ENCODE measurements around the gene NOTCH1.

Gene NOTCH1

DNA sequence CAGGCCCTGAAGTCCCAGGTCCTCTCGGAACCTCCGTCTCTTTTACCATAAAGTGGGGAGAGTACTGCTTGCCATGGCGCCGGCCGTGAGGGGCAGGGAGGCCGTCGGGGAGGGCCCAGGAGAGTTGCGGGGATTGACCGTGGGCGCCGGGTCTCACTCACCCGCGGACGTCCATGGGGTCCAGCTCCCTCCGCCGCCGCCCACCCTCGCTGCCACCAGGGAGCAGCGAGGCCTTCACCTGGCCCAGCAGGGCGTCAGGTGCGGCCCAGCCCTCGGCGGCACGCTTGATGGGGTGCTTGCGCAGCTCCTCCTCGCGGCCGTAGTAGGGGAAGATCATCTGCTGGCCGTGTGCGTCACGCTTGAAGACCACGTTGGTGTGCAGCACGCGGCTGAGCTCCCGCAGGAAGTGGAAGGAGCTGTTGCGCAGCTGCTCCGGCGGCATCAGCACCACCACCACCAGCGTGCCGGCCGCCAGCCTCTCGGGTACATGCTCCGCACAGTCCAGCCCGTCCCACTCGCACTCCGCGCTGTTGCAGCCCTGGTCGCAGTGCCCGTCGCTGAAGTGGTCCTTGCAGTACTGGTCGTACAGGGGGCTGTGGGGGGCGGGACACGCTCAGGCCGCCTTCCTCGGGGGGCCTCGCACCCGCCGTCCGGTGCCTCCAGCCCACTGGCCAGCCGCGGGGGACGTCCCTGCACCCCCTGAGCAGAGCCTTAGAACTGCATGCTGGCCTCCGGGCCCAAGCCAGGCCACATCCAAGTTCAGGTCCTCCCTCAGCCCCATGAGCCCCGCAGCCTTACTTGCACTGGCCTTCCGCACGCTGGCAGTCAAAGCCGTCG is 41.1 kb downstream of the NOTCH1 start:
- ChIA-PET POLR2A (no interaction called here), CTCF (interaction anchor here (1.1 to 11.1 kb wide), 7 partner anchors 8 to 168 kb away, joined by 3 to 131 read pairs (median 5); no protein-coding TSS in a partner anchor)
- no peak for DNase-seq (ENCODE audit: low read depth, low spot score)
- TF ChIP-seq, protein P1, sequence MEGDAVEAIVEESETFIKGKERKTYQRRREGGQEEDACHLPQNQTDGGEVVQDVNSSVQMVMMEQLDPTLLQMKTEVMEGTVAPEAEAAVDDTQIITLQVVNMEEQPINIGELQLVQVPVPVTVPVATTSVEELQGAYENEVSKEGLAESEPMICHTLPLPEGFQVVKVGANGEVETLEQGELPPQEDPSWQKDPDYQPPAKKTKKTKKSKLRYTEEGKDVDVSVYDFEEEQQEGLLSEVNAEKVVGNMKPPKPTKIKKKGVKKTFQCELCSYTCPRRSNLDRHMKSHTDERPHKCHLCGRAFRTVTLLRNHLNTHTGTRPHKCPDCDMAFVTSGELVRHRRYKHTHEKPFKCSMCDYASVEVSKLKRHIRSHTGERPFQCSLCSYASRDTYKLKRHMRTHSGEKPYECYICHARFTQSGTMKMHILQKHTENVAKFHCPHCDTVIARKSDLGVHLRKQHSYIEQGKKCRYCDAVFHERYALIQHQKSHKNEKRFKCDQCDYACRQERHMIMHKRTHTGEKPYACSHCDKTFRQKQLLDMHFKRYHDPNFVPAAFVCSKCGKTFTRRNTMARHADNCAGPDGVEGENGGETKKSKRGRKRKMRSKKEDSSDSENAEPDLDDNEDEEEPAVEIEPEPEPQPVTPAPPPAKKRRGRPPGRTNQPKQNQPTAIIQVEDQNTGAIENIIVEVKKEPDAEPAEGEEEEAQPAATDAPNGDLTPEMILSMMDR (IDR thresholded peaks at IDR 0.05; ENCODE audit: insufficient read depth, low read length, missing control alignments) = no peak
- H3K4me3 ChIP-seq (ENCODE audit: low read depth, low read length) = no peak overlapping the region

DNA sequence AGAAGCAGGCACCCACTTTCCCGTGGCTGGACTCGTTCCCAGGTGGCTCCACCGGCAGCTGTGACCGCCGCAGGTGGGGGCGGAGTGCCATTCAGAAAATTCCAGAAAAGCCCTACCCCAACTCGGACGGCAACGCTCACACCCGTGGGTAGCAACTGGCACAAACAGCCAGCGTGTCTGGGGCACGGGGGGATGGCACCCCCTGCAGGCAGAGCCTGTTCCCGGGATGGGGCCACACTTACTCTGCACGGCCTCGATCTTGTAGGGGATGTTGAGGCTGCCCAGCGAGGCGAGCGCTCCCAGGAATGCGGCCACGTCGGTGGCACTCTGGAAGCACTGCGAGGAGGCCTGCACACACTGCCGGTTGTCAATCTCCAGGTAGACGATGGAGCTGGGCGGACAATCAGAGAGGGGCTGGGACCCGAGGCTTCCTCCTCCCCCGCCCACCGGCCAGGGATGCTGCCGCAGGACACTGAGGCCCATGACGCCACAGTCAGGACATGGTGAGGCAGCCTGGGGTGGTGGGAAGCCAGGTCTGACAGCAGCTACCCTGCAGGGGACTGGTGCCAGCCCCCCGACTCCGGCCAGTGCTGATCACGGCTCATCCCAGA is 42.8 kb downstream of the NOTCH1 start:
- TF ChIP-seq, protein P1 (IDR thresholded peaks at IDR 0.05; ENCODE audit: insufficient read depth, low read length, missing control alignments) = no peak
- no peak for DNase-seq (ENCODE audit: low read depth, low spot score)
- CTCF ChIA-PET = interaction anchor here (1.2 to 11.1 kb wide), 5 partner anchors 17 to 169 kb away, joined by 3 to 131 read pairs (median 6); no protein-coding TSS in a partner anchor
- POLR2A ChIA-PET = no interaction called here
- H3K4me3 ChIP-seq (ENCODE audit: low read depth, low read length) = no peak overlapping the region

DNA sequence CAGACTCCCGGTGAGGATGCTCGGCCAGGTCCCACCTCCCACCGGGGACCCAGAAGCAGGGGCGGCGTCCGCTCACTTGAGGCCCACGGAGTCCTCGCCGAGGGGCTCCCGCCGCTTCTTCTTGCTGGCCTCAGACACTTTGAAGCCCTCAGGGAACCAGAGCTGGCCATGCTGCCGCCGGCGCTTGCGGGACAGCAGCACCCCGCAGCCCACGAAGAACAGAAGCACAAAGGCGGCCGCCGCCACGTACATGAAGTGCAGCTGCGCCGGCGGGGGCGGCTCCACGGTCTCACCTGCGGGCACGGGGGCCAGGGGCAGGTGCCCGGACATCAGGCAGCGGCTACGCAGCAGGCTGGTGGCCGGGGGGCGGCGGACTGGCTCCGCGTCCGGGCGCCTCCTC is 43.7 kb downstream of the NOTCH1 start:
- ChIA-PET CTCF (interaction anchor here (1.2 to 11.1 kb wide), 2 partner anchors 16 to 130 kb away, joined by 3 to 131 read pairs; no protein-coding TSS in a partner anchor), POLR2A (no interaction called here)

DNA sequence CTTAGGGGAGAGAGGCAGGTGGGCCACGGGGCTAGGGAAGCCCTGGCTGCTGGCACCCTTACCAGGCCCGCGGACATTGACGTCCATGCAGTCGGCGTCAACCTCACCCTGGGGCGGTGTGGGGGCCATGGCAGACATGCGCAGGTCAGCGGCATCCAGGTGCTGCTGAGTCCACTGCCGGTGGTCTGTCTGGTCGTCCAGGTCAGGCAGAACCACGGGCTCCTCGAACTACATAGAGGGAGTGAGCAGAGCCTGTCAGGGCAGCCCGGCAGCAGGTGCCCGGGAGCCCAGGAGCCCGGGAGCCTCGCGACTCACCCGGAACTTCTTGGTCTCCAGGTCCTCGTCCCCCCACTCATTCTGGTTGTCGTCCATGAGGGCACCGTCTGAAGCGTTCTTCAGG is 44.2 kb downstream of the NOTCH1 start:
- no peak for DNase-seq (ENCODE audit: low read depth, low spot score)
- H3K4me3 ChIP-seq (ENCODE audit: low read depth, low read length) = no peak overlapping the region
- TF ChIP-seq, protein P1 (IDR thresholded peaks at IDR 0.05; ENCODE audit: insufficient read depth, low read length, missing control alignments) = no peak
- ChIA-PET CTCF (interaction anchor here (11.1 kb wide), 1 partner anchor 15 kb away, joined by 131 read pairs; no protein-coding TSS in a partner anchor), POLR2A (no interaction called here)

More for the DNA sequence above, 43.7 kb downstream of the NOTCH1 start:
- DNase-seq (ENCODE audit: low read depth, low spot score) = no peak
- TF ChIP-seq, protein P1 (IDR thresholded peaks at IDR 0.05; ENCODE audit: insufficient read depth, low read length, missing control alignments) = no peak
- H3K4me3 ChIP-seq (ENCODE audit: low read depth, low read length) = no peak overlapping the region

DNA sequence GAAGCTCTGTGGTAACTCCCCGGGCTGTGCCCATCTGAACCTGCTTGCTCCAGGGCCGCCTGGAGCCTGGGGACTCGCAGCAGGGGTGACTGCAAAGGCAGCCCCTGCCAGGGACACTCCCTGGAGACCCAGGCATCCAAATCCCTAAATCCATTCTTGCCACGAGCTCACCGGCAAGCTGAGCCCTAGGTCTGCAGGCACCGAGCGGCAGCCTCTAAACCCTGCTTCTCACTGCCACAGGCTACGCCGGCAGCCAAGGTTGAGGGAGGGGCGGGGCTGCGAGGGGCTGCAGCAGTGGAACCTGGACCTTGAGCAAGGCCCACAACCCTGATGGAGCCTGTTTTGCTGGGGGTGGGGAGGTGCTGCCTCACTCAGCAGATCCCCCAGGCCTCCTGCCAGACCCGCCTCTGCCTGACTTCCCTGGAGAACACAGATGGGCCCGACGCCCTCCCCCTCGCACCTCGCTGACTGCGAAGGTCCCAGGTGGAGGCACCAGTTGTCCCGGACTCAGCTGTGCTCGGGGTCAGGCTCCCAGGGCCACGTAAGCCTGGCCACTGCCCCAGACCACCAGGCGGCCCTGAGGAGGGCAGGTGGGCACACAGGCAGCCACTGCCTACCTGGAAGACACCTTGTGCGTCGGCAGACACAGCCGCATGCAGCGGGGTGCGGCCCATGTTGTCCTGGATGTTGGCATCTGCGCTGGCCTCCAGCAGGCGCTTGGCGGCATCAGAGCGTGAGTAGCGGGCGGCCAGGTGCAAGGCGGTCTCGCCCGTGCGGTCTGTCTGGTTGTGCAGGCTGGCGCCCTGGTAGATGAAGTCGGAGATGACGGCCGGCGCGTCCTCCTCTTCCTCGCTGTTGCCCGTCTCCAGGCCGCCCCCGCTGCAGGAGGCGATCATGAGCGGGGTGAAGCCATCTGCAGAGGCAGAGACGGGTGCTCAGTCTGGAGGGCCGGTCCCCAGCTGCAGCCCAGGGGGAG is 45.6 kb downstream of the NOTCH1 start:
- TF ChIP-seq, protein P1 (IDR thresholded peaks at IDR 0.05; ENCODE audit: insufficient read depth, low read length, missing control alignments) = no peak
- ChIA-PET POLR2A (no interaction called here), CTCF (interaction anchor here (0.9 to 11.1 kb wide), 3 partner anchors 14 to 132 kb away, joined by 4 to 131 read pairs (median 4); no protein-coding TSS in a partner anchor)
- DNase-seq (ENCODE audit: low read depth, low spot score) = no peak
- no peak overlapping the region for H3K4me3 ChIP-seq (ENCODE audit: low read depth, low read length)
